ENCODE measurements around the gene DOCK11. TPM values are rescaled to one million over a fixed set of nuclear protein-coding genes. Genes with fewer than 3 reads are reported as not detected.
"Not testable (repeated sequence)": the region's sequence is repeated elsewhere in the genome, so short reads cannot be mapped to it uniquely, and the experiment has no call there.

DOCK11 gene
- total RNA-seq = 10 to 100 TPM; 45.5 to 50.6 TPM

DNA sequence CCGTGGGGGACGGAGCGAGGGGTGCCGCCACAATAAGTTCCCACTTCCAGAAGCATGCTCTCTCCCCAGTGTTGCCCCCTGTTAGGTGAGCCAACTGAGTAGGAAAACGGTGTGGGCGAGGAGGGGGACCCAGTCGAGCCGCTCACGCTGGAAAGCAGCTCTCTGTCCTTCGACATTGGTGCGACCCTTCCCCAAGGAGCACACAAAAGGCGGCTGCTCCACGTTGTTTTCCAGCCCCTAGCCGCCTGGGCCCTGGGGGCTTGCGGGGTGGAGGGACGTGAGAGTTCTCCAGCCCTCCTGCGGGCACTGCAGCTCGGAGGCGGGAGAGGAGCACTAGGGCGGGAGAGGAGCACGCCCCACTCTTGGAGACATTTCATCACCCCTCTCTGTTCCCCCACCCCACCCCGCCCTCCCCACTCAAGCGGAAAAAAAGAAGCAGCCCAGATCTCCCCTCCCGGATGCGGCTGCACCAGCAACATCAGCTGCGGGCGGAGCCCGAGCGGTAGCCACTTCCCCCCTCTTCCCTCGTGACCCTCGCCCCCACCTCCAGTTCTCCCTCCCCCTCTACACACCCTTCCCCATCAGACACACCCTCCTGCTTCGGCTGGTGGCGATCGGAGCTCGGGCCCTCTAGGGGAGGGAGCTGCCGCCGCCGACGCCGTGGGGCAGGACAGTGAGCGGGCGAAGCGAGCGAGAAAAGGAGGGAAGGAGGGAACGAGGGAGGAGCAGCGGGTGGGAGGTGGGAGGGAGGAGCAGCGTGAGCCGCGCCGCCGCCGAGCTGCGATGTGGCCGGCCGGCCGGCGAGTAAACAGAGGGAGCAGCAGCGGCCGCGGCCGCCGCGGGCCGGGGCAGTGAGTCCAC is at the start of gene DOCK11:
Gene DOCK11, plus strand, starts transcription at position 755 of the 861 bp plus-strand sequence. CDS start 157 bp downstream, outside the sequence.
- H3K9me3 Mint-ChIP-seq = no peaks in the 10 kb centered on the region
- ATAC-seq (replicated peaks) = peak; percentile 78
- H3K4me3 Mint-ChIP-seq = peak within 1 kb of the TSS; percentile 94

DNA sequence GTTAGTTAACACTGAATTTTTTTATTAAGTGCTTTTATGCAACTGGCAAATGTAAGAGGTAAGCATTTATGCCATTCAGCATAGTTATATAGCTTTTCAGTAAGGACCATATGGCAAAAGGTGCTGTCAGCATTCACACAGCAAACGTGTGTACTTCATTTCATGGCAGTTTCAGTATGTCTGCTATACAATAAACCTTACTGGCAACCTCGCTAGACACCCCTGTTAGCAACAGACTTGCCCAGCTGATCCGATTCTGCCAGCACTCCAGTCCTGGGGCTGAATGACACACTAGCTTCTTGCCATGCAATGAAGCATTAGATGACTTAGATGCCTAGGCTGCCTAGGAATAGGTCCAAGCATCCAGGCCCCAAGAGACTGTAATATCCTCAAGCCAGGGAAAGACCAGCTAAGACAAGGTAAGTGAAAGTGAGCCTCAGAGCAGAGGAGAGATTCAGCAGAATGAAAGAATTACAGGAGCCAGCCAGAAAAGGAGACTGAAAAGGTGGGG is 47.3 kb upstream of the DOCK11 start:
- no peaks in the 10 kb centered on the region for H3K9me3 Mint-ChIP-seq
- H3K4me3 Mint-ChIP-seq = no peak overlapping the region
- no peak overlapping the region for H3K27ac Mint-ChIP-seq
- peaks cover 56% of the 10 kb centered on the region for H3K36me3 Mint-ChIP-seq (ENCODE audit: low read depth)
- no peaks in the 10 kb centered on the region for H3K27me3 Mint-ChIP-seq
- no peak for ATAC-seq (replicated peaks)
- H3K4me1 Mint-ChIP-seq = no peaks in the 10 kb centered on the region

More for the DNA sequence above, at the start of gene DOCK11:
- peaks cover 26% of the 10 kb centered on the region for H3K36me3 Mint-ChIP-seq (ENCODE audit: low read depth)
- H3K27ac Mint-ChIP-seq = peak within 1 kb of the TSS; percentile 92
- H3K27me3 Mint-ChIP-seq = no peaks in the 10 kb centered on the region
- H3K4me1 Mint-ChIP-seq = peaks cover 5% of the 10 kb centered on the region

DNA sequence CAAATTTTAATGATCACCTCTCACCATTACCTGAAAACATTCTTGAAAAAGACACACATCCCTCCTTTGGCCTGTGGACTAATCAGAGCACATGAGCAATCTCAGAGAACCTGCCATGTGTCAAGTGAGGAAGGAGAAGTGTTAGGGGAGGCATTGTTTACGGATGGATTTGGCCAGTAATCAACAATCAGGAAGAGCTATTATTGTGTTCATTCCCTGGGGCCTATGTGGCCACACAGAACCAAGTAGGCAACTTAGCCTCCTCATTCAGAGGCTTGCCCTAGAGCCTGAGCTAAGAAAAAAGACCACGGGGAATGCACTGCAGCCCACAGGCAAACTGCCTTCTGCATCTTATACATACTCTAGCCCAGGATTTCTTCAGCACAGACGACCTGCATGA is 40.6 kb upstream of the DOCK11 start:
- H3K4me3 Mint-ChIP-seq = no peak overlapping the region
- no peak for ATAC-seq (replicated peaks)
- H3K27ac Mint-ChIP-seq = no peak overlapping the region
- H3K4me1 Mint-ChIP-seq = no peaks in the 10 kb centered on the region
- peaks cover 12% of the 10 kb centered on the region for H3K36me3 Mint-ChIP-seq (ENCODE audit: low read depth)
- no peaks in the 10 kb centered on the region for H3K9me3 Mint-ChIP-seq
- H3K27me3 Mint-ChIP-seq = no peaks in the 10 kb centered on the region

DNA sequence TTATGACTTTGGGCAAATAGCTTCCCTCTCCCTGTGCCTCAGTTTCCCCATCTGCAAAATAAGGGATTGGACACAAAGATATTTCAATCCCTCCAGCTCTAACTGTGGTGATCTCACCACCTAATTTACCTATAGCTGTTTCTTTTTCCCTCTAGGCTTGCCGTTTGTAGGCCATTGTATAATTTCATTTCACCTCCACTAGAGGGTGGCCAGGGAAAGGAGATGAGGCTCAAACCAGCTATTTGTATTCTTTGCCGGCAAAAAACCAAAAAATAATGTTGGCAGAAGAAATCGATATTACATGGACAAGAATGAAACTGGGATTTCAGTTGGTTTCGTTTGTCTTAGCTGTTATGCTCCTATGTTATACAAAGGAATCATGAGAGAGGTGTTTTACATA is 36.1 kb upstream of the DOCK11 start:
- H3K27ac Mint-ChIP-seq = no peak overlapping the region
- peak; percentile 59 for ATAC-seq (replicated peaks)
- no peaks in the 10 kb centered on the region for H3K36me3 Mint-ChIP-seq (ENCODE audit: low read depth)
- H3K9me3 Mint-ChIP-seq = no peaks in the 10 kb centered on the region
- H3K4me1 Mint-ChIP-seq = no peaks in the 10 kb centered on the region
- no peak overlapping the region for H3K4me3 Mint-ChIP-seq
- H3K27me3 Mint-ChIP-seq = no peaks in the 10 kb centered on the region

DNA sequence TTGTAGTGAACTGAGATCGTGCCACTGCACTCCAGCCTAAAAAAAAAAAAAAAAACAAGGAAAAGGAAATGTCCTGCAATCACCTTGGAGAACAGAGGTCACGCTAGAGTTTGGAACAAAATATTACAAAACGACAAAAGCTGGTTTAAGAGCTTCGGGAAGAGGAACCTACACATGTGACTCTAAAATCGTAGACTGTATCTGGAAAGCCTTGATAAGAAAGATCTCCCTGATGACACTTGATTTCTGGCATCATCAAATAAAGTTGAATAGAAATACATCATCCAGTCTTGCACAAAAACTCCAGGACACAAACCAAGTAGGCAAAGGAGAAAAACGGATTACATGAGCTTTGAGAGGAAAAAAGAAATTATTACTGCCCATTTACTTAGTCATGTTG is 31.1 kb upstream of the DOCK11 start:
- no peak overlapping the region for H3K4me3 Mint-ChIP-seq
- H3K4me1 Mint-ChIP-seq = no peaks in the 10 kb centered on the region
- H3K36me3 Mint-ChIP-seq (ENCODE audit: low read depth) = no peaks in the 10 kb centered on the region
- H3K27ac Mint-ChIP-seq = no peak overlapping the region
- no peaks in the 10 kb centered on the region for H3K9me3 Mint-ChIP-seq
- no peak for ATAC-seq (replicated peaks)
- no peaks in the 10 kb centered on the region for H3K27me3 Mint-ChIP-seq

DNA sequence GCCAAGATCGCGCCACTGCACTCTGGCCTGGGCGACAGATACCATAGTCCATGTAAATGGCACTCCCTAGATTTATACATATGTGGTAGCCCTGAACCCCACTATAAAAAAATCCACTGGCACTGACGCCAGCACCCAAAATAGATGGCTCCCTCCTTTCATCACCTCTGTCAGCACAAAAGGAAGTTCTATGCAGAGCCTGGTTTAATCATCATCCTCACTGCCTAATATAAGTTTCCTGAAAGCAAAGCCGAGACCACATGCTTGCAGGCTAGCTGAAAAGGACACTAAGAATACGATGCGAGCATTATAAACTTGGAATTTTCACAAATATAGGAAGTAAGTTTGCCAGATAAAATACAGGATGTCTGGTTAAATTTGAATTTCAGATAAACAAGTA is 27.5 kb upstream of the DOCK11 start:
- Mint-ChIP-seq H3K4me1 (no peaks in the 10 kb centered on the region), H3K4me3 (no peak overlapping the region), H3K36me3 (ENCODE audit: low read depth) (no peaks in the 10 kb centered on the region), H3K27ac (no peak overlapping the region), H3K9me3 (no peaks in the 10 kb centered on the region), H3K27me3 (no peaks in the 10 kb centered on the region)
- ATAC-seq (replicated peaks) = no peak

DNA sequence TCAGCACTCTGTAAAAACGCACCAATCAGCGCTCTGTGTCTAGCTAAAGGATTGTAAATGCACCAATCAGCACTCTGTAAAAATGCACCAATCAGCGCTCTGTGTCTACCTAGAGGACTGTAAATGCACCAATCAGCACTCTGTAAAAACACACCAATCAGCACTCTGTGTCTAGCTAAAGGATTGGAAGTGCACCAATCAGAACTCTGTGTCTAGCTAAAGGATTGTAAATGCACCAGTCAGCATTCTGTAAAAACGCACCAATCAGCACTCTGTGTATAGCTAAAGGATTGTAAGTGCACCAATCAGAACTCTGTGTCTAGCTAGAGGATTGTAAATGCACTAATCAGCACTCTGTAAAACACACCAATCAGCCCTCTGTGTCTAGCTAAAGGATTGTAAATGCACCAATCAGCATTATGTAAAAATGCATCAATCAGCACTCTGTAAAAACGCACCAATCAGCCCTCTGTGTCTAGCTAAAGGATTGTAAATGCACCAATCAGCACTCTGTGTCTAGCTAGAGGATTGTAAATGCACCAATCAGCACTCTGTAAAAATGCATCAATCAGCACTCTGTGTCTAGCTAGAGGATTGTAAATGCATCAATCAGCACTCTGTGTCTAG is 24.8 kb upstream of the DOCK11 start:
- H3K9me3 Mint-ChIP-seq; ATAC-seq (replicated peaks); H3K27ac Mint-ChIP-seq: not testable (repeated sequence)

DNA sequence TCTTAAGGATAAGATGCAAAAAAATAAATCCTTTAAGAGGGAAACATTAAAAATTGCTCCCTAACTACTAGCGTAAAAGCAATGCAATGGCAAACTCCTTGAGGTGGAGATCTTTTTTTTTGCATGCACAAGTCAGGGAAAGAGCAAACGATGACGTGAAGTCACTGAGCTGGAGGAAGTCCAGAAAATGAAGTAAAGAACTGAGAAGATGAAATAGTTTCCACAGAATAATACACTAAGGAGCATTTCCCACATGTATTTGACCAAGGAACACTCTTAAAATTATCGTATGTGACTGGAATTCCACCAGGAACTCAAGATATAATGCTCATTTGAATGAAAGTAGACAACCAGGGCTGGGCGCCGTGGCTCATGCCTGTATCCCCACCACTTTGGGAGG is 21.0 kb upstream of the DOCK11 start:
- Mint-ChIP-seq H3K36me3 (ENCODE audit: low read depth) (no peaks in the 10 kb centered on the region), H3K4me3 (no peak overlapping the region)

More for the DNA sequence above, 24.8 kb upstream of the DOCK11 start:
- H3K4me1 Mint-ChIP-seq; H3K36me3 Mint-ChIP-seq (ENCODE audit: low read depth); H3K27me3 Mint-ChIP-seq; H3K4me3 Mint-ChIP-seq: not testable (repeated sequence)

DNA sequence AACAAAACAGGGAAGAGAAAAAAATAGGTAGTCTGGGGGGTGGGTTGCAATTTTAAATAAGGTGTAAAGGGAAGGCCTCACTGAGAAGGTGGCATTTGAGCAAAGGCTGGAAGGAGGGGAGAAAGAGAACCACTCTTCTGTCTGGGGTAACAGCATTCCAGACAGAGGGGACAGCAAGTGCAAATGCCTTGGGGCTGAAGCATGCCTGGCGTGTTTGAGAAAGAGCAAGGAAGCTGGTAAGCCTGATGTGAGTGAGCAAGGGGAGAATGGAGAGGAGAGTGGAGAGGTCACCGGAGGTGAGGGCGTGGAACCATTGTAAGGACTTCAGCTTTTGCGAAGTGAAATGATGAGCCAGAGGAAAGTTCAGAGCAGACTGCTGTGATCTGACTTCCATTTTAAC is 19.7 kb upstream of the DOCK11 start:
- Mint-ChIP-seq H3K36me3 (ENCODE audit: low read depth) (no peaks in the 10 kb centered on the region), H3K4me3 (no peak overlapping the region), H3K27me3 (no peaks in the 10 kb centered on the region), H3K4me1 (no peaks in the 10 kb centered on the region), H3K27ac (no peak overlapping the region), H3K9me3 (no peaks in the 10 kb centered on the region)
- ATAC-seq (replicated peaks) = no peak

More for the DNA sequence above, 21.0 kb upstream of the DOCK11 start:
- H3K4me1 Mint-ChIP-seq = no peaks in the 10 kb centered on the region
- no peaks in the 10 kb centered on the region for H3K27me3 Mint-ChIP-seq
- H3K9me3 Mint-ChIP-seq = no peaks in the 10 kb centered on the region
- no peak overlapping the region for H3K27ac Mint-ChIP-seq
- ATAC-seq (replicated peaks) = no peak

DNA sequence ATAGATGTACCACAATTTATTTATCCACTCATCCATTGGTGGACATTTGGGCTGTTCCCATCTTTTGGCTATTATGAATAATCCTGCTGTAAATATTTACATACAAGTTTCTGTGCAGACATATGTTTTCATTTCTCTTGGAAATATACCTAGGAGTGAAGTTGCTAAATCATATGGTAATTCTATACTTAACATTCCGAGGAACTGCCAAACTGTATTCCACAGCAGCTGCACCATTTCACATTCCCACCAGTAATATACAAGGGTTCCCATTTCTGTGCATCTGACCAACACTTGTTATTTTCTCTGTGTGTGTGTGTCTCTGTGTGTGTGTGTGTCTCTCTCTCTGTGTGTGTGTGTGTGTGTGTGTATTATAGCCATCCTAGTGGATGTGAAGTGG is 15.4 kb upstream of the DOCK11 start:
- H3K36me3 Mint-ChIP-seq (ENCODE audit: low read depth) = no peaks in the 10 kb centered on the region
- no peaks in the 10 kb centered on the region for H3K9me3 Mint-ChIP-seq
- H3K27me3 Mint-ChIP-seq = no peaks in the 10 kb centered on the region
- H3K4me1 Mint-ChIP-seq = no peaks in the 10 kb centered on the region
- no peak overlapping the region for H3K27ac Mint-ChIP-seq
- no peak for ATAC-seq (replicated peaks)
- H3K4me3 Mint-ChIP-seq = no peak overlapping the region

DNA sequence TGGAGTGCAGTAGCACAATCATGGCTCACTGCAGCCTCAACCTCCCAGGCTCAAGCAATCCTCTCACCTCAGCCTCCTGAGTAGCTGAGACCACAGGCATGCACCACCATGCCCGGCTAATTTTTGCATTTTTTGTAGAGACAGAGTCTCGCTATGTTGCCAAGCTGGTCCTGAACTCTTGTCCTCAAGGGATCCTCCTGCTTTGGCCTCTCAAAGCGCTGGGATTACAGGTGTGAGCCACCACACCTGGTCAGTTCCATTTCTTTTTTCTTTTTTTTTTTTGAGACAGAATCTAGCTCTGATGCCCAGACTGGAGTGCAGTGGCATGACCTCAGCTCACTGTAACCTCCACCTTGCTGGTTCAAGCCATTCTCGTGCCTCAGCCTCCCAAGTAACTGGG is 13.2 kb upstream of the DOCK11 start:
- not testable (repeated sequence) for H3K4me1 Mint-ChIP-seq; H3K9me3 Mint-ChIP-seq; H3K36me3 Mint-ChIP-seq (ENCODE audit: low read depth); ATAC-seq (replicated peaks); H3K27ac Mint-ChIP-seq; H3K4me3 Mint-ChIP-seq; H3K27me3 Mint-ChIP-seq

DNA sequence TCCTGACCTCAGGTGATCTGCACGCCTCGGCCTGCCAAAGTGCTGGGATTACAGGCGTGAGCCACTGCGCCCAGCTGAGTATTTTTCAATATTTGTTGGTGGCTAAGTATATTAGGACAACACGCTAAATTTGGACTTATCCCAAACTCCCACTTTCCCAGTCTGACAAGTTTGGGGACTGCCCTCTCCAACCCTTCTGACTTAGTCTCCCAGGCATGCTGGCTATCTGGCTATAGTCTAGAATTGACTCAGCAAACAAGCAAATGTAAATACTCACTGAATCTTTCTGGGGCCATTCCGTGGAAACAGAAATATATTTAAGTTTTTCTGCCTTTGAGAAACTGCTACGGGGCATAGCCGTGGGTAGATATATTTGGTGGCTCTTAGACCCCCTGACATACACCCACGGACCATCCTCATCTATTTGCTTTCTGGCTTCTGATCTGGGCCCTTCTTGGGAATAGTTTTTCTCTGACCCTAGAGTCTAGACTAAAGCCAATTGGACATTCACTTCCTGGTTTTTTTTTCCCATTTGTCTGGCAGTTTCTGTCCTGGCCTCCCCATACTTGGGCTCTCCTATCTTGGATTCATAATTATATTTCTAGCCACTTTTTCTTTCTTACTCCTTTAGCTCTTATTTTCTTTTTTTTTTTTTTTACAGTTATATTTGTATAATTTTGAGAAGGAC is 11.3 kb upstream of the DOCK11 start:
- ATAC-seq (replicated peaks) = no peak
- Mint-ChIP-seq H3K27me3 (no peaks in the 10 kb centered on the region), H3K4me3 (no peak overlapping the region), H3K9me3 (no peaks in the 10 kb centered on the region), H3K4me1 (no peaks in the 10 kb centered on the region), H3K36me3 (ENCODE audit: low read depth) (no peaks in the 10 kb centered on the region), H3K27ac (no peak overlapping the region)

DNA sequence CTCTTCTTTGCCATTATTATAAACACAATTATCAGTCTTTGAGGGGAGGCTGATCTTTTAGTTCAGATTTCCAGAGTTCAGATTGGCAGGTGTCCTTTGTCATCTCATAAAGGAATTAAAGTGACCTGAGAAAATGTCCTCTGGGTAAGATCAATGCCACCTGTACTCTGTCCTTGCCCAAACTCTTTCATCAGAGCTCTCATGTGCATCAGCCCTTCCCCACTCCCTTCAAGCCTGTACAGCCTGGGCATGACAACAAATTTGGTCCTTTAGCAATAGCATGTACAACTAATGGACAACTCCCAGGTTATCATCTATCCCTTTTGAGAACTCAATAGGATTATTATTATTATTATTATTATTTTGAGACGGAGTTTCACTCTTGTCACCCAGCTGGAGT is 8.9 kb upstream of the DOCK11 start:
- H3K36me3 Mint-ChIP-seq (ENCODE audit: low read depth); H3K27me3 Mint-ChIP-seq; H3K9me3 Mint-ChIP-seq; H3K27ac Mint-ChIP-seq; H3K4me3 Mint-ChIP-seq; ATAC-seq (replicated peaks); H3K4me1 Mint-ChIP-seq: not testable (repeated sequence)

DNA sequence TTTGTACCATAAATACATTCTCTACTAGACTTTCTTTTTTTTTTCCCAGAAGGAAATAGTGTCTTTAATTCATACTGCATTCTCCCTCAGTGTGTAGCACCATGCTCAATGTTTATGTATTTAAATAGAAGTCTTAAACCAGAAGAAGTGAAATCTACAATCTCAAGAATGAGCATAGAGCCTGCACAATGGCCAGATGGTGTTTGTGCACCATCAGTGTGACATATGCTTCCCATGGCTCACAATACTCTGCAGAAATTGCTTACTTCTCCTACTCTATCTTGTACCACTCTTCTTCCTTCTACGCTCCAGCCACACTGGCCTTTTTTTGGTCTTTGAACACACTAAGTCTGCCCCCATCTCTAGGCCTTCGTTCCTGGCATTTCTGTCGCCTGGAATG is 2.6 kb upstream of the DOCK11 start:
- Mint-ChIP-seq H3K4me1 (no peaks in the 10 kb centered on the region), H3K36me3 (ENCODE audit: low read depth) (peaks cover 17% of the 10 kb centered on the region), H3K4me3 (no peak overlapping the region), H3K9me3 (no peaks in the 10 kb centered on the region), H3K27ac (no peak overlapping the region), H3K27me3 (no peaks in the 10 kb centered on the region)
- no peak for ATAC-seq (replicated peaks)
